Psoas muscle (tissue), 8 donors: ENCODE results near the gene CDC42EP2. TPM values are rescaled to one million over a fixed set of nuclear protein-coding genes. Genes with fewer than 3 reads are reported as not detected.

ENCODE experiments used
- ATAC-seq, 4 donors: fragments of 200-7000 bp; cut with Tn5 transposase; one replicate each; pipeline ENCODE4 v1.9.1; 2020; ENCODE audit warnings: moderate library complexity in 3 of 4, mild to moderate bottlenecking in 2 of 4
- DNase-seq, 2 donors: peaks; one replicate each; pipeline ENCODE4 v3.0.0-alpha.2; 2020
- H3K27ac ChIP-seq: fragments of 200-600 bp; one replicate; pipeline ENCODE4 v1.8.0; 2022
- H3K27me3 ChIP-seq, 3 donors: fragments of 200-600 bp in 1 of 3; one replicate each; pipeline versions ENCODE4 v1.6.1 to v1.8.0; 2013 to 2022; ENCODE audit warnings: low read length in 2 of 3, mild to moderate bottlenecking in 2 of 3, moderate library complexity in 1 of 3; ENCODE audit not compliant: insufficient read depth in 3 of 3
- H3K36me3 ChIP-seq, 2 donors: fragments of 200-600 bp in 1 of 2; one replicate each; pipeline versions ENCODE4 v1.6.1 to v1.8.0; 2013 to 2022; ENCODE audit warnings: low read depth in 1 of 2, mild to moderate bottlenecking in 1 of 2, moderate library complexity in 1 of 2; ENCODE audit not compliant: insufficient read depth in 1 of 2
- H3K4me1 ChIP-seq: fragments of 200-600 bp; one replicate; pipeline ENCODE4 v1.8.0; 2022
- H3K4me3 ChIP-seq: fragments of 200-600 bp; one replicate; pipeline ENCODE4 v1.8.0; 2022; ENCODE audit warnings: mild to moderate bottlenecking
- H3K9me3 ChIP-seq: fragments of 200-600 bp; one replicate; pipeline ENCODE4 v1.8.0; 2022
- WGBS, 3 donors: extraction: QIAGEN DNeasy Blood & Tissue Kit; methylation state at CpG; one replicate each; pipeline versions ENCODE4 v1.1.6 to v1.1.7; 2013; 5-methylcytosine and 5-hydroxymethylcytosine counted together
- intact Hi-C, 2 donors: fragments of 100-400 bp; cut with DNase I; formaldehyde crosslinking; loops; one replicate each; pipeline versions ENCODE4 v1.11.0 to v1.14.2; 2022
- polyA plus RNA-seq, 3 donors: library from polyadenylated mRNA; stranded (reverse); fragments of 200-250 nt; gene quantifications; one replicate each; pipeline ENCODE4 v1.2.3, GENCODE V29; 2013
- total RNA-seq, 4 donors: library from RNA; stranded (reverse); fragmentation: NEBNext Ultra II Directional in 2 of 4; extraction: Animal tissue kit (Norgen Biotek cat#: 25700) in 2 of 4; gene quantifications; one replicate each; pipeline versions ENCODE4 v1.2.1 to v1.2.4, GENCODE V29; 2021 to 2023
- TF ChIP-seq, protein P1 (sequence below): fragments of 200-600 bp; IDR thresholded peaks from one replicate; pipeline ENCODE4 v1.8.0; 2022; ENCODE audit warnings: antibody characterized with exemption
- donor health status: healthy with polysubstance abuse.
- donor health status: DM: no; HTN: no; CAD: no; lungs with moderate emphysema.
- donor health status: Bipolar disorder and iron deficiency.
- donor health status: healthy.
- donor health status: DM: yes; HTN: yes; CAD: no.
- donor health status: DM: no; HTN: no; CAD: no.
- donor health status: DM: no; HTN: no; CAD: no.
- donor health status: DM: yes; HTN: yes; CAD: no.

Gene CDC42EP2
- total and polyA plus RNA-seq, 7 donors: 2.7 to 7.3 (median 5.9) TPM

GRCh38 chr11:65280646-65281045 lies 34.0 kb upstream of the CDC42EP2 start:
- no peak for ATAC-seq
- peaks cover 0 to 71% of the 10 kb centered on the region in 2 donors for H3K36me3 ChIP-seq
- H3K27me3 ChIP-seq: no peaks in the 10 kb centered on the region
- 85 to 88% (median 86%) methylated on average over 4 of the region's 4 CpGs for WGBS, 3 donors
- intact Hi-C loops: no loop called here
- TF ChIP-seq, protein P1, sequence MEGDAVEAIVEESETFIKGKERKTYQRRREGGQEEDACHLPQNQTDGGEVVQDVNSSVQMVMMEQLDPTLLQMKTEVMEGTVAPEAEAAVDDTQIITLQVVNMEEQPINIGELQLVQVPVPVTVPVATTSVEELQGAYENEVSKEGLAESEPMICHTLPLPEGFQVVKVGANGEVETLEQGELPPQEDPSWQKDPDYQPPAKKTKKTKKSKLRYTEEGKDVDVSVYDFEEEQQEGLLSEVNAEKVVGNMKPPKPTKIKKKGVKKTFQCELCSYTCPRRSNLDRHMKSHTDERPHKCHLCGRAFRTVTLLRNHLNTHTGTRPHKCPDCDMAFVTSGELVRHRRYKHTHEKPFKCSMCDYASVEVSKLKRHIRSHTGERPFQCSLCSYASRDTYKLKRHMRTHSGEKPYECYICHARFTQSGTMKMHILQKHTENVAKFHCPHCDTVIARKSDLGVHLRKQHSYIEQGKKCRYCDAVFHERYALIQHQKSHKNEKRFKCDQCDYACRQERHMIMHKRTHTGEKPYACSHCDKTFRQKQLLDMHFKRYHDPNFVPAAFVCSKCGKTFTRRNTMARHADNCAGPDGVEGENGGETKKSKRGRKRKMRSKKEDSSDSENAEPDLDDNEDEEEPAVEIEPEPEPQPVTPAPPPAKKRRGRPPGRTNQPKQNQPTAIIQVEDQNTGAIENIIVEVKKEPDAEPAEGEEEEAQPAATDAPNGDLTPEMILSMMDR: no peak
- no peak overlapping the region for H3K27ac ChIP-seq
- H3K4me1 ChIP-seq: peaks cover 7% of the 10 kb centered on the region
- DNase-seq: no peak
- no peak overlapping the region for H3K4me3 ChIP-seq
- H3K9me3 ChIP-seq: no peaks in the 10 kb centered on the region

DNA sequence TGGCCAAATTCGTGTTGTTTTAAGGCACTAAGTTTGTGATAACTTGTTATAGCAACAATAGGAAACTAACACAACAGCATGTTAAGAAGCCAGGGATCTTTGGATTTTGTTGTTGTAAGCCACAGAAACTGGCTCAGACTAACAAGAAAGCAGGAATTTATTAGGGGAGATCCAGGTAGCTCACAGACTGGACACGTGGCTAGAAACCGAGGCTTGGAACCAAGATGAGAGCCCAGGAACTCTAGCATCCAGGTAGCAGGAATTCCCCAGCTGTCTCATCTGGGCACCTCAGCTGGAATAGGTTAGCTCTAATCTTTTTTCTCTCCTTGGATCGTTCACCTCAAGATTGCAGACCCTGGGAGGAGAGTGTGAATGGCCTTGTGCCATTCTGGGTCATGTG lies 28.0 kb upstream of the CDC42EP2 start:
- peaks cover 0 to 56% of the 10 kb centered on the region in 2 donors for H3K36me3 ChIP-seq
- TF ChIP-seq, protein P1: no peak
- no peaks in the 10 kb centered on the region for H3K9me3 ChIP-seq
- WGBS, 3 donors: 86 to 92% (median 87%) methylated on average over 4 of the region's 4 CpGs
- H3K4me3 ChIP-seq: no peak overlapping the region
- ATAC-seq (no peak), DNase-seq (no peak)
- no peak overlapping the region for H3K27ac ChIP-seq
- no peaks in the 10 kb centered on the region for H3K27me3 ChIP-seq
- H3K4me1 ChIP-seq: peaks cover 24% of the 10 kb centered on the region
- intact Hi-C loops: no loop called here

- ATAC-seq (no peak), DNase-seq (no peak)
- no peak overlapping the region for H3K27ac ChIP-seq
- H3K9me3 ChIP-seq: no peaks in the 10 kb centered on the region
- intact Hi-C loops: no loop called here
- H3K36me3 ChIP-seq: peaks cover 0 to 47% of the 10 kb centered on the region in 2 donors
- peaks cover 33% of the 10 kb centered on the region for H3K4me1 ChIP-seq
- H3K27me3 ChIP-seq: no peaks in the 10 kb centered on the region
- no peak overlapping the region for H3K4me3 ChIP-seq
- TF ChIP-seq, protein P1: no peak
- 81 to 92% (median 85%) methylated on average over 2 of the region's 2 CpGs for WGBS, 3 donors
Measured at GRCh38 chr11:65287601-65288000, 27.1 kb upstream of the CDC42EP2 start.

DNA sequence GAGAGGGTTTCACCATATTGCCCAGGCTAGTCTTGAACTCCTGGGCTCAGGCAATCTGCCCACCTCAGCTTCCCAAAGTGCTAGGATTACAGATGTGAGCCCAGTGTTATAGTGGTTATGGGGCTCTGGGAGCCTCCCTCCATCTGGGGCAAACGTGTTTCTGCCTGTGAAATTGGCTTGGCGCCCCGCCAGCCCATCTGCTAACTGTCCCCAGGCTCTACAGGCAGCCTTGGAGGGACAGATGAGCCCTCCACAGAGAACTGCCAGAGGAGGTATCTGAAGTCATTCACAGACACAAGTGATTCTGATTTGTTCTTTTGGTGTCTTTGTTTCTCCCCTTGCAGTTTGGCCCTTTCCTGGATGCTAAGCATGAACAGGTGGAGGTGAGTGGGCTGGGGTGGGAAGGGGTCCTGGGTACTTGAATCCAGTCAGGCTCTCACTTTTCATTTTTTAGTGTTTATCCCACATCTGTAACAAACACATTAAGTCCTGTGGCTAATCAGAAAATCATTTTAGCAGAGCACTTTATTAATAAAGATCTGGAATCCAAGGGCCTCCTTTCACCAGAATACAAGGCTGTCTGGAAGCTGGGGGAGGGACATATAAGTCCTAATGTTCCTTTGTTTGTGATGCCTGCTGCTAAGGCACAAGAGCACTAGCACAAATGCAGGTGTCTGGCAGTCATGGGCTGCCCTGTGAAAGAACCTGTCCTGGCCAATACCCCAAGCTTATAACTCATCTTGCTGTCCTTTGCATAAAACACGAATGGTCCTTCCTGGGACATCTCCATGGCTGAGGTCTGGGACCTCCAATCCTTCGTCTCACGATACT lies 25.7 kb upstream of the CDC42EP2 start:
- Histone ChIP-seq H3K4me3 (no peak overlapping the region), H3K36me3 (peaks cover 0 to 38% of the 10 kb centered on the region in 2 donors), H3K4me1 (peaks cover 34% of the 10 kb centered on the region), H3K27ac (peak overlapping the region; percentile 77), H3K9me3 (no peaks in the 10 kb centered on the region), H3K27me3 (no peaks in the 10 kb centered on the region)
- peak; percentile 63 to 89 for DNase-seq
- intact Hi-C loops: no loop called here
- WGBS, 3 donors: 55 to 74% (median 62%) methylated on average over 6 of the region's 6 CpGs
- no peak for ATAC-seq
- TF ChIP-seq, protein P1: no peak
